ENCODE measurements around the gene DDAH1. TPM values are rescaled to one million over a fixed set of nuclear protein-coding genes. Genes with fewer than 3 reads are reported as not detected.

The DDAH1 gene
- total RNA-seq, 1 experiment from 2014 or later = 7.9 TPM

GRCh38 chr1:85494904-85495266 lies 29.9 kb upstream of the DDAH1 start:
- intact Hi-C loops (cut with micrococcal nuclease) = loop anchor here (1.0 to 10.0 kb wide), 4 partner anchors 86 to 390 kb away; no protein-coding TSS in a partner anchor
- TF ChIP-seq CTCF (IDR thresholded peaks at IDR 0.05; ENCODE audit: unreplicated experiment) = peak; percentile 61
- POLR2A ChIA-PET = interaction anchor here (1.0 to 3.2 kb wide), 5 partner anchors 10 to 89 kb away, joined by 4 to 32 read pairs (median 11); partner anchors contain the start of gene CCN1
- no peak overlapping the region for H3K4me3 Mint-ChIP-seq (ENCODE audit: unreplicated experiment)
- BruUV-seq (replicated peaks) = no TSS peak
- H3K4me1 Mint-ChIP-seq (ENCODE audit: insufficient read depth, unreplicated experiment) = peaks cover 23% of the 10 kb centered on the region
- no peaks in the 10 kb centered on the region for H3K27me3 Mint-ChIP-seq (ENCODE audit: insufficient read depth, unreplicated experiment)
- no peaks in the 10 kb centered on the region for H3K9me3 Mint-ChIP-seq (ENCODE audit: unreplicated experiment)
- no peaks in the 10 kb centered on the region for H3K36me3 Mint-ChIP-seq (ENCODE audit: insufficient read depth, unreplicated experiment)
- peak; percentile 79 for DNase-seq (ENCODE audit: unreplicated experiment)
- CTCF ChIA-PET = interaction anchor here (0.8 to 2.0 kb wide), 8 partner anchors 9 to 391 kb away, joined by 3 to 16 read pairs (median 4); partner anchors contain the start of gene CCN1
- peak overlapping the region; percentile 96 for H3K27ac Mint-ChIP-seq (ENCODE audit: low read depth, unreplicated experiment)

GRCh38 chr1:85494074-85494903 lies 29.3 kb upstream of the DDAH1 start:
- Mint-ChIP-seq H3K9me3 (ENCODE audit: unreplicated experiment) (no peaks in the 10 kb centered on the region), H3K36me3 (ENCODE audit: insufficient read depth, unreplicated experiment) (no peaks in the 10 kb centered on the region), H3K27me3 (ENCODE audit: insufficient read depth, unreplicated experiment) (no peaks in the 10 kb centered on the region), H3K4me1 (ENCODE audit: insufficient read depth, unreplicated experiment) (peaks cover 23% of the 10 kb centered on the region), H3K4me3 (ENCODE audit: unreplicated experiment) (no peak overlapping the region), H3K27ac (ENCODE audit: low read depth, unreplicated experiment) (peak overlapping the region; percentile 96)
- BruUV-seq (replicated peaks) = no TSS peak
- ChIA-PET POLR2A (interaction anchor here (0.8 to 3.2 kb wide), 5 partner anchors 9 to 87 kb away, joined by 3 to 26 read pairs (median 4); no protein-coding TSS in a partner anchor), CTCF (interaction anchor here (0.8 to 1.9 kb wide), 12 partner anchors 8 to 391 kb away, joined by 3 to 12 read pairs (median 3); no protein-coding TSS in a partner anchor)
- no peak for TF ChIP-seq CTCF (IDR thresholded peaks at IDR 0.05; ENCODE audit: unreplicated experiment)
- intact Hi-C loops (cut with micrococcal nuclease) = loop anchor here (2.0 to 10.0 kb wide), 2 partner anchors 199 to 391 kb away; no protein-coding TSS in a partner anchor
- no peak for DNase-seq (ENCODE audit: unreplicated experiment)

- intact Hi-C loops (cut with micrococcal nuclease) = loop anchor here (10.0 kb wide), 1 partner anchor 394 kb away; no protein-coding TSS in a partner anchor
- H3K9me3 Mint-ChIP-seq (ENCODE audit: unreplicated experiment) = no peaks in the 10 kb centered on the region
Observed at GRCh38 chr1:85490270-85490985, 25.5 kb upstream of the DDAH1 start.

More at GRCh38 chr1:85490270-85490985, 25.5 kb upstream of the DDAH1 start:
- ChIA-PET POLR2A (interaction anchor here (0.9 kb wide), 1 partner anchor 146 kb away, joined by 3 read pairs; no protein-coding TSS in a partner anchor), CTCF (interaction anchor here (1.1 kb wide), 1 partner anchor 91 kb away, joined by 3 read pairs; no protein-coding TSS in a partner anchor)
- H3K27ac Mint-ChIP-seq (ENCODE audit: low read depth, unreplicated experiment) = no peak overlapping the region
- no peak overlapping the region for H3K4me3 Mint-ChIP-seq (ENCODE audit: unreplicated experiment)
- no peaks in the 10 kb centered on the region for H3K27me3 Mint-ChIP-seq (ENCODE audit: insufficient read depth, unreplicated experiment)
- H3K4me1 Mint-ChIP-seq (ENCODE audit: insufficient read depth, unreplicated experiment) = peaks cover 12% of the 10 kb centered on the region
- no peaks in the 10 kb centered on the region for H3K36me3 Mint-ChIP-seq (ENCODE audit: insufficient read depth, unreplicated experiment)
- no peak for DNase-seq (ENCODE audit: unreplicated experiment)
- no TSS peak for BruUV-seq (replicated peaks)
- TF ChIP-seq CTCF (IDR thresholded peaks at IDR 0.05; ENCODE audit: unreplicated experiment) = no peak
